OCI-LY7 (cell line): ENCODE data around the gene COL15A1. TPM values are rescaled to one million over a fixed set of nuclear protein-coding genes. Genes with fewer than 3 reads are reported as not detected.

ENCODE experiments used
- BruUV-seq: library from RNA; stranded (reverse); fragments of 400-500 nt; replicated peaks from 2 replicates; lab custom pipeline; 2021; lab: Mats Ljungman, UMichigan
- CTCF ChIA-PET: fragments of 300-600 bp; sonication (Branson Sonifier 250); formaldehyde crosslinking; loops from one replicate; lab custom pipeline; 2022; ENCODE audit warnings: antibody characterized with exemption; ENCODE audit not compliant: unreplicated experiment; lab: Charles Lee
- POLR2A ChIA-PET: fragments of 300-600 bp; sonication (Branson Sonifier 250); formaldehyde crosslinking; loops from one replicate; lab custom pipeline; 2022; ENCODE audit warnings: antibody characterized with exemption; lab: Charles Lee
- DNase-seq: peaks from one replicate; pipeline ENCODE4 v3.0.0-alpha.2; 2015; ENCODE audit warnings: low spot score
- H2AFZ ChIP-seq: fragments of 200-600 bp; sonication (generic), shearing (Covaris generic); 2 replicates; pipeline ENCODE4 v1.6.1; 2014; ENCODE audit warnings: mild to moderate bottlenecking, antibody characterized with exemption, low read length, moderate library complexity
- H3K27ac ChIP-seq: fragments of 200-600 bp; sonication (generic); 2 replicates; pipeline ENCODE4 v1.5.1; 2014; ENCODE audit warnings: mixed run types, low read depth, mild to moderate bottlenecking, moderate library complexity, low read length, inconsistent platforms; ENCODE audit not compliant: poor library complexity, severe bottlenecking
- H3K36me3 ChIP-seq: fragments of 200-600 bp; sonication (generic); 2 replicates; pipeline ENCODE4 v1.6.1; 2014; ENCODE audit warnings: mild to moderate bottlenecking, antibody characterized with exemption, low read length, moderate library complexity, mixed read lengths; ENCODE audit not compliant: insufficient read depth
- H3K4me1 ChIP-seq: fragments of 200-600 bp; sonication (generic); 2 replicates; pipeline ENCODE4 v1.5.1; 2014; ENCODE audit warnings: mild to moderate bottlenecking, low read length; ENCODE audit not compliant: insufficient read depth, poor library complexity, severe bottlenecking
- H3K4me2 ChIP-seq: fragments of 200-600 bp; sonication (generic); 2 replicates; pipeline ENCODE4 v1.6.1; 2014; ENCODE audit warnings: mild to moderate bottlenecking, low read length
- H3K4me3 ChIP-seq: fragments of 200-600 bp; sonication (generic); 2 replicates; pipeline ENCODE4 v1.5.1; 2014; ENCODE audit warnings: mild to moderate bottlenecking, low read depth, low read length; ENCODE audit not compliant: poor library complexity, severe bottlenecking
- H3K79me2 ChIP-seq: fragments of 200-600 bp; sonication (generic); 2 replicates; pipeline ENCODE4 v1.6.1; 2016; ENCODE audit warnings: low read depth, mild to moderate bottlenecking, low read length, moderate library complexity, mixed read lengths; ENCODE audit not compliant: insufficient read depth
- H3K9me2 ChIP-seq: fragments of 200-600 bp; sonication (generic); 2 replicates; pipeline ENCODE4 v1.6.1; 2016; ENCODE audit warnings: mild to moderate bottlenecking, low read length, mixed read lengths; ENCODE audit not compliant: insufficient read depth
- H3K9me3 ChIP-seq: fragments of 200-600 bp; sonication (generic); 2 replicates; pipeline ENCODE4 v1.6.1; 2014; ENCODE audit warnings: mild to moderate bottlenecking, mixed run types, low read length, mixed read lengths
- H4K20me1 ChIP-seq: fragments of 200-600 bp; sonication (generic); 2 replicates; pipeline ENCODE4 v1.6.1; 2014; ENCODE audit warnings: mild to moderate bottlenecking, antibody characterized with exemption, low read length, moderate library complexity, mixed read lengths; ENCODE audit not compliant: insufficient read depth
- EZH2phosphoT487 ChIP-seq: fragments of 200-600 bp; sonication (generic); IDR thresholded peaks from 2 replicates; pipeline ENCODE4 v1.6.1; 2018; ENCODE audit warnings: low read depth, borderline replicate concordance, mild to moderate bottlenecking, mixed run types, antibody characterized with exemption, low read length, moderate library complexity, mixed read lengths
- intact Hi-C: fragments of 100-400 bp; cut with micrococcal nuclease; formaldehyde crosslinking; loops from one replicate; pipeline ENCODE4 v1.10.0; 2022; ENCODE audit not compliant: unreplicated experiment
- total RNA-seq, 2 experiments: library from RNA; depleted of rRNA in 1 of 2; stranded (reverse); fragments of >200 nt in 1 of 2; shearing (Covaris generic) in 1 of 2; gene quantifications; 2 replicates each; pipeline ENCODE4 v1.2.3, GENCODE V29; 2014 to 2022
- TF ChIP-seq, protein P1 (sequence below): fragments of 200-600 bp; sonication (generic); conservative IDR thresholded peaks from 2 replicates; pipeline ENCODE4 v1.5.1; 2014; ENCODE audit warnings: mild to moderate bottlenecking, antibody characterized with exemption, low read length, moderate library complexity, mixed read lengths

COL15A1 gene
- total RNA-seq, 2 experiments from 2014 or later = not detected

DNA sequence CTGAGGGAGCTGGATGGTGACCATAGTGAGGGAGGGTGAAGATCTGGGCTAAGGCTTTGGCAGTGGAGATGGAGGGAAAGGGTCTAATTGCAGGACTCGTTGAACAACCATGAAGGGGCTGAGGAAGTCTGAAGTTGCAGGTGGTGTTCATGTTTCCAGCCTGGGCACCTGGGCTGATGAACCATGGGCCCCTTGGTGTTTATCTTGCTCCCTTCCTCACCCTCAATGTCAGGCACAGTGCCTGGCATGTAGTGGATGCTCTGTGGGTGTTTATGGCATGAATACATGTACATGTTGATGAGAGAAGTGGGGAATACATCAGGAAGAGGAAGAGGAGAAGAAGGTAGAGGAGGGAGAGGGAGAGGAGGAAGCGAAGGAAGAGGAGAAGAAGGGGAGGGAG is 31.3 kb upstream of the COL15A1 start:
- no peaks in the 10 kb centered on the region for H3K79me2 ChIP-seq
- no peak overlapping the region for H3K27ac ChIP-seq
- BruUV-seq = no TSS peak
- H3K36me3 ChIP-seq = no peaks in the 10 kb centered on the region
- H3K9me3 ChIP-seq = no peaks in the 10 kb centered on the region
- no peaks in the 10 kb centered on the region for H3K4me1 ChIP-seq
- H3K4me2 ChIP-seq = no peak overlapping the region
- no peak for DNase-seq
- H2AFZ ChIP-seq = no peak overlapping the region
- ChIA-PET CTCF (no interaction called here), POLR2A (interaction anchor here (0.6 kb wide), 1 partner anchor 8 kb away, joined by 3 read pairs; no protein-coding TSS in a partner anchor)
- intact Hi-C loops = no loop called here
- H3K4me3 ChIP-seq = no peak overlapping the region
- TF ChIP-seq, protein P1, sequence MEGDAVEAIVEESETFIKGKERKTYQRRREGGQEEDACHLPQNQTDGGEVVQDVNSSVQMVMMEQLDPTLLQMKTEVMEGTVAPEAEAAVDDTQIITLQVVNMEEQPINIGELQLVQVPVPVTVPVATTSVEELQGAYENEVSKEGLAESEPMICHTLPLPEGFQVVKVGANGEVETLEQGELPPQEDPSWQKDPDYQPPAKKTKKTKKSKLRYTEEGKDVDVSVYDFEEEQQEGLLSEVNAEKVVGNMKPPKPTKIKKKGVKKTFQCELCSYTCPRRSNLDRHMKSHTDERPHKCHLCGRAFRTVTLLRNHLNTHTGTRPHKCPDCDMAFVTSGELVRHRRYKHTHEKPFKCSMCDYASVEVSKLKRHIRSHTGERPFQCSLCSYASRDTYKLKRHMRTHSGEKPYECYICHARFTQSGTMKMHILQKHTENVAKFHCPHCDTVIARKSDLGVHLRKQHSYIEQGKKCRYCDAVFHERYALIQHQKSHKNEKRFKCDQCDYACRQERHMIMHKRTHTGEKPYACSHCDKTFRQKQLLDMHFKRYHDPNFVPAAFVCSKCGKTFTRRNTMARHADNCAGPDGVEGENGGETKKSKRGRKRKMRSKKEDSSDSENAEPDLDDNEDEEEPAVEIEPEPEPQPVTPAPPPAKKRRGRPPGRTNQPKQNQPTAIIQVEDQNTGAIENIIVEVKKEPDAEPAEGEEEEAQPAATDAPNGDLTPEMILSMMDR = no peak
- no peak for TF ChIP-seq EZH2phosphoT487
- no peaks in the 10 kb centered on the region for H4K20me1 ChIP-seq
- no peaks in the 10 kb centered on the region for H3K9me2 ChIP-seq

DNA sequence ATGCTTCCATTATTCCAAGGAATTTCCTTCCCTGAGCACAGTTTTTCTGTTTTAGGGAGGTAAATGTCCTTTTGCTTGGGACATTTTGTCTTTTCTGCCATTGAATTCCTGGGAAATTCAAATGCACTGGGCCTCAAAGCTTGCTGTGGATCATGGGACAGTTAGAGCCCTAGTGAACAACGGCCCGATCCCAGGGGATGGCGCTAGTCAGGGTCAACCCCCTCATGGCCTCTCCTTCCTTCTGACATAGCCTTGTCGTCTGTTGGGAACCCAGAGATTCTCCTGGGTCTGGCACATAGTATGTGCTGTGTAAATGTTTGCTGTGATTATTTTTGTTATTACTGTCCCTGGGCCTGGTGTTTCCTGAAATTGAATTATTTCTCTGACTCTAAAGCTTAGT is 30.7 kb upstream of the COL15A1 start:
- Histone ChIP-seq H3K27ac (no peak overlapping the region), H2AFZ (no peak overlapping the region), H3K4me1 (no peaks in the 10 kb centered on the region), H3K9me3 (no peaks in the 10 kb centered on the region), H3K4me3 (no peak overlapping the region), H3K79me2 (no peaks in the 10 kb centered on the region), H4K20me1 (no peaks in the 10 kb centered on the region), H3K36me3 (no peaks in the 10 kb centered on the region), H3K4me2 (no peak overlapping the region), H3K9me2 (no peaks in the 10 kb centered on the region)
- BruUV-seq = no TSS peak
- TF ChIP-seq, protein P1 = no peak
- no peak for TF ChIP-seq EZH2phosphoT487
- no peak for DNase-seq
- intact Hi-C loops = no loop called here
- ChIA-PET POLR2A (no interaction called here), CTCF (interaction anchor here (0.6 kb wide), 1 partner anchor 468 kb away, joined by 3 read pairs; no protein-coding TSS in a partner anchor)

DNA sequence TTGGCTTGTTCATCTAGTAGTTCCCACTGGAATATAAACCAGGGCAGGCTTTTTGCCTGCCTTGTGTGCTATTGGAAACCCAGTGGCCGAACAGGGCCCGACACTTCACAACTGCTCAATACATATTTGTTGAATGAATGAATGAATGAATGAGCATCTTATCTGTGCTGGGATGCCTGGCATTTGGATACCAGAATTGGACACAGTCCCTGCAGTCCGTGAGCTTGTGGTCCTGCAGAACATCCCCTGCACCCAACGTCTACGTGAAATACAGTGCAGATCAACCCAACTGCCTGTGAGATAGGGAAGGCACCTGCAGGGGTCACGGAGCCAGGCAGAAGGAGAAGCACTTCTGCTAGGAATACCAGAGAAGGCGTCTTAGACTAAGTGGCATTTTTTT is 30.0 kb upstream of the COL15A1 start:
- H3K27ac ChIP-seq = no peak overlapping the region
- no peak overlapping the region for H2AFZ ChIP-seq
- no peak for DNase-seq
- no peaks in the 10 kb centered on the region for H3K79me2 ChIP-seq
- no peak overlapping the region for H3K4me2 ChIP-seq
- POLR2A ChIA-PET = no interaction called here
- BruUV-seq = no TSS peak
- TF ChIP-seq, protein P1 = no peak
- no peak for TF ChIP-seq EZH2phosphoT487
- no peaks in the 10 kb centered on the region for H3K9me3 ChIP-seq
- intact Hi-C loops = no loop called here
- no peak overlapping the region for H3K4me3 ChIP-seq
- no peaks in the 10 kb centered on the region for H3K9me2 ChIP-seq
- no peaks in the 10 kb centered on the region for H4K20me1 ChIP-seq
- no peaks in the 10 kb centered on the region for H3K4me1 ChIP-seq
- CTCF ChIA-PET = no interaction called here
- no peaks in the 10 kb centered on the region for H3K36me3 ChIP-seq
